ENCODE data around the gene MXI1. TPM values are rescaled to one million over a fixed set of nuclear protein-coding genes. Genes with fewer than 3 reads are reported as not detected.
A peak's percentile ranks its signal among the peaks of the same experiment; 100 is the strongest.

The MXI1 gene
- total and polyA plus RNA-seq, 8 donors: 16.5 to 79.3 (median 49.2) TPM

DNA sequence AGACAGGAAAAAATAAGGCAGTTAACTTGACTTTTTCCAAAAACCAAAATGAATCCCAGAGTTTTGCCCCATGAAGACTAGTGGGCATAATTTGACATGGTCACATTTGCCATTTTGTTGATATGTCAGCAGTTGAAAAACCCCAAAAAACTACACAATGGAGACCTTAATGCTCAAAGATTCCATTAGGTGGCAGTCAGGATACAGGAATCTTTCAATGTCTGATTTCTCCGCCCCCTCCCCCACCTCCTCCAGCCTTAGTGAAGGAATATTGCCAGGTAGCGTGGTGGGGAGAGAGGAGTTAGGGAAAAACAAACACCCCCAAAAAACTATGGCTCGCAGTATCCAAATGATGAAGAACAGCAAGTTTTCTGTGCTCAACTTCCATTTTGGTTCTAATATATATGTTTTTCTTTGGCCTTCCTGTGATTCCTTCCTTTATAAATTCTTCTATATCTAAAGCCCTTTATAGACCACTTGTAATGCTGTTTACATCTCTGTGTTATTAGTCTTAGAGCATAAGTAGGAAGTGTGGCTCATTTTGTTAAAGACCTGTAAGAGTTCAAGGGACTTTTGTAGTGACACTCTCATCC is 104.0 kb downstream of the MXI1 start:
- Histone ChIP-seq H3K27me3 (no peaks in the 10 kb centered on the region), H3K4me1 (peaks cover 0 to 28% of the 10 kb centered on the region in 2 donors), H3K36me3 (no peaks in the 10 kb centered on the region), H3K9me3 (no peaks in the 10 kb centered on the region), H3K4me3 (no peak overlapping the region), H3K27ac (no peak overlapping the region)
- intact Hi-C loops (cut with DNase I): loop anchor here in 1 of 2 donors (5.0 kb wide), 1 partner anchor 236 kb away; no protein-coding TSS in a partner anchor
- peak in 1 of 4 donors; percentile 61 for DNase-seq
- peak; percentile 39 to 58 for TF ChIP-seq CTCF (IDR thresholded peaks at IDR 0.05)
- peak; percentile 92 for ATAC-seq

DNA sequence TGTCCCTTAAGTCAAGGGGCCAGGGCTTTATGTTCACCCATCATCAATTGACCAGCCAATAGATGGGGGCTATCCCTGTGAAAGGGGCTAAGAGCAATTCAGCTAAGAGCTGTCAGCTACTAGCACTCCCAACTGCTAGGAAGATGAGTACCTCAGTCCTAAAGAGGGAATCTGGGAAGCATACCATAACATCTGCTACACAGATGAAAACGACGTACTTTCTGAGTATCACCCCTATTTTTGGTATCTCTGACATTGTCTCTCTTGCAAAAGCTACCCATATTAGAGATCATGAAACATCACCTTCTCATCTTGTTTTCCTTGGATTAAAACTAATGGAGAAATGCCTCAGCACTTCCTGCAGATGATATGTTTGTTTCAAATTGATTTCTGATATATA is 104.8 kb downstream of the MXI1 start:
- Histone ChIP-seq H3K27ac (no peak overlapping the region), H3K27me3 (no peaks in the 10 kb centered on the region), H3K4me1 (peaks cover 0 to 28% of the 10 kb centered on the region in 2 donors), H3K9me3 (no peaks in the 10 kb centered on the region), H3K4me3 (no peak overlapping the region), H3K36me3 (no peaks in the 10 kb centered on the region)
- no peak for DNase-seq
- ATAC-seq: no peak
- TF ChIP-seq CTCF (IDR thresholded peaks at IDR 0.05): no peak
- intact Hi-C loops (cut with DNase I): loop anchor here in 1 of 2 donors (5.0 kb wide), 1 partner anchor 235 kb away; no protein-coding TSS in a partner anchor

DNA sequence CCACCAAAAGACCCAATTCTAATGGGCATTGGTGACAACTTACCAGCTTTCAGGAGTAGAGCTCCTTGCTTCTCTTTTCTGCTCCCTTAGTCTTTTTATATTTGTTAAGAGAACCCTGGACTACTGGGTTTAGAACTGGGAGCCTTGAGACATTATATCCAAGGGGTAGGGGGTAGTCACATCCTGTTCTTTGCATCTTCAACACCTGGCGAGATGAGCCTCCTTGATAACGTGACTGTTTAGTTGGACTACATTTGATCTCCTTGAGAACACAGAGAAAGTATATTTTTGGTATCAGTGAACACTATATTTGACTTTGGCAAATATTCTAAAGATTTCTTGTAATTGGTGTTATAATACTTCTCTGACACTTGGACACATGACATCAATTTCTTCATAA is 106.3 kb downstream of the MXI1 start:
- Histone ChIP-seq H3K4me1 (peaks cover 0 to 27% of the 10 kb centered on the region in 2 donors), H3K36me3 (no peaks in the 10 kb centered on the region), H3K27me3 (no peaks in the 10 kb centered on the region), H3K4me3 (no peak overlapping the region), H3K27ac (no peak overlapping the region), H3K9me3 (no peaks in the 10 kb centered on the region)
- DNase-seq (no peak), ATAC-seq (no peak)
- intact Hi-C loops (cut with DNase I): loop anchor here in 1 of 2 donors (5.0 kb wide), 1 partner anchor 234 kb away; no protein-coding TSS in a partner anchor
- no peak for TF ChIP-seq CTCF (IDR thresholded peaks at IDR 0.05)

DNA sequence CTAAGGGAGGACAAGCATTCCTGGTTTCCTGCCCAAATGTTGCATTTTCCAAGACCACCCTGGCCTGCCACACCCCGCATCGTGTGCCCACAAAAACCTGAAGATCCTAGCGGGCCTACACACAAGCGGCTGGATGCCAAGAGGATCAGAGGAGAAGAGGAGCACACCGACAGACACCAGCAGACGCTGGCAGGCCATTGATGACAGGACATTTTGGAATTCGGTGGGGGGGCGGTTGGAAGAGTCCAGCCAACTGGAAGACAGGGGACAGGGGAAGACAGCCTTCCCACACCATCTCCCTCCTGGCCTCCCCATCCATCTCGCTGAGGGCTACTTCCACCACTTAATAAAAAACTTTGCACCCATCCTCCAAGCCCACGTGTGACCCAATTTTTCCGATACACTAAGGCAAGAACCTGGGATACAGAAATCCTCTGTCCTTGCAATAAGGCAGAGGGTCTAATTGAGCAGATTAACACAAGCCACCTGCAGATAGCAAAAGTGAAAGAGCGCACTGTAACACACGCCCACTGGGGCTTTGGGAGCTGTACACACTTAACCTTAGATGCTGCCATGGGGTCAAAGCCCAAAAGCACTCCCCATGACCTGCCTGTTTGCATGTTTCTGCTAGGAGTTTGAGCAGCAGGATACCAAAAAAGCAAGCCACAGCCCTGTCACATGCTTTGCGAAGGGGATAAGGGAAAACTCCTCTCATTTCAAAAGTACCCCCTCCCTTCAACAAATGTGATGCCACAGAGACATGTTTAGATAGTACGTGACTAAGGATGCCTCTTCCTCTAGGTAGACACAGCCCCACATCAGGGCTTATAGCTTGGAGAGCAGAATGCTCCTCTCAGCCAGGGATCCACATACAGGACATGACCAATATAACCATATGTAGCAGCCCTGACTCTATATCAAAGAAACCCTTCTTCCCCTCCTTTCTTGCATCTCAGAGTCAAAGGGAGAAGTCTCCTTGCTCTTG is 110.8 kb downstream of the MXI1 start:
- Histone ChIP-seq H3K4me3 (no peak overlapping the region), H3K9me3 (peaks cover 0 to 17% of the 10 kb centered on the region in 2 donors), H3K36me3 (no peaks in the 10 kb centered on the region), H3K27ac (no peak overlapping the region), H3K27me3 (no peaks in the 10 kb centered on the region), H3K4me1 (no peaks in the 10 kb centered on the region)
- no peak for TF ChIP-seq CTCF (IDR thresholded peaks at IDR 0.05)
- no peak for DNase-seq
- intact Hi-C loops (cut with DNase I): no loop called here
- ATAC-seq: no peak
